IPS-18a (cell line): ENCODE data around the gene SSTR5.

Source experiments
- H3K27ac ChIP-seq: one replicate; pipeline ENCODE4 v1.5.1; 2013; ENCODE audit warnings: low read length
- H3K27me3 ChIP-seq: one replicate; pipeline ENCODE4 v1.6.1; 2013; ENCODE audit warnings: mild to moderate bottlenecking, low read length; ENCODE audit not compliant: control insufficient read depth, insufficient read depth
- H3K36me3 ChIP-seq: one replicate; pipeline ENCODE4 v1.6.1; 2013; ENCODE audit warnings: low read depth, low read length; ENCODE audit not compliant: control insufficient read depth
- H3K4me1 ChIP-seq: one replicate; pipeline ENCODE4 v1.6.1; 2013; ENCODE audit warnings: low read depth, low read length; ENCODE audit not compliant: control insufficient read depth
- H3K4me3 ChIP-seq: one replicate; pipeline ENCODE4 v1.5.1; 2013; ENCODE audit warnings: low read length
- H3K9ac ChIP-seq: one replicate; pipeline ENCODE4 v1.6.1; 2013; ENCODE audit warnings: mild to moderate bottlenecking, low read length, moderate library complexity
- H3K9me3 ChIP-seq: one replicate; pipeline ENCODE4 v1.6.1; 2013; ENCODE audit warnings: low read depth, low read length; ENCODE audit not compliant: control insufficient read depth

Gene SSTR5

GRCh38 chr16:1059310-1059709 lies 13.2 kb upstream of the SSTR5 start:
- H3K4me1 ChIP-seq = no peaks in the 10 kb centered on the region
- H3K9ac ChIP-seq = no peak overlapping the region
- H3K36me3 ChIP-seq = no peaks in the 10 kb centered on the region
- no peaks in the 10 kb centered on the region for H3K9me3 ChIP-seq
- H3K27me3 ChIP-seq = no peaks in the 10 kb centered on the region
- H3K27ac ChIP-seq = no peak overlapping the region
- no peak overlapping the region for H3K4me3 ChIP-seq

- Histone ChIP-seq H3K9me3 (no peaks in the 10 kb centered on the region), H3K4me3 (no peak overlapping the region), H3K9ac (no peak overlapping the region), H3K4me1 (no peaks in the 10 kb centered on the region), H3K36me3 (no peaks in the 10 kb centered on the region), H3K27ac (no peak overlapping the region), H3K27me3 (no peaks in the 10 kb centered on the region)
Observed at GRCh38 chr16:1060416-1061340, 11.9 kb upstream of the SSTR5 start.

GRCh38 chr16:1061769-1062505 lies 10.6 kb upstream of the SSTR5 start:
- no peak overlapping the region for H3K4me3 ChIP-seq
- no peaks in the 10 kb centered on the region for H3K4me1 ChIP-seq
- H3K36me3 ChIP-seq = no peaks in the 10 kb centered on the region
- H3K9me3 ChIP-seq = no peaks in the 10 kb centered on the region
- no peak overlapping the region for H3K9ac ChIP-seq
- H3K27ac ChIP-seq = no peak overlapping the region
- no peaks in the 10 kb centered on the region for H3K27me3 ChIP-seq

GRCh38 chr16:1062895-1063294 lies 9.7 kb upstream of the SSTR5 start:
- Histone ChIP-seq H3K9me3 (no peaks in the 10 kb centered on the region), H3K36me3 (no peaks in the 10 kb centered on the region), H3K9ac (no peak overlapping the region), H3K4me3 (no peak overlapping the region), H3K27ac (no peak overlapping the region), H3K27me3 (no peaks in the 10 kb centered on the region), H3K4me1 (no peaks in the 10 kb centered on the region)

GRCh38 chr16:1063728-1064127 lies 8.8 kb upstream of the SSTR5 start:
- Histone ChIP-seq H3K27me3 (no peaks in the 10 kb centered on the region), H3K4me1 (no peaks in the 10 kb centered on the region), H3K9ac (no peak overlapping the region), H3K27ac (no peak overlapping the region), H3K36me3 (no peaks in the 10 kb centered on the region), H3K9me3 (no peaks in the 10 kb centered on the region), H3K4me3 (no peak overlapping the region)

GRCh38 chr16:1065469-1066128 lies 6.9 kb upstream of the SSTR5 start:
- H3K27me3 ChIP-seq = no peaks in the 10 kb centered on the region
- no peak overlapping the region for H3K9ac ChIP-seq
- H3K27ac ChIP-seq = no peak overlapping the region
- H3K36me3 ChIP-seq = no peaks in the 10 kb centered on the region
- H3K4me1 ChIP-seq = peaks cover 7% of the 10 kb centered on the region
- no peaks in the 10 kb centered on the region for H3K9me3 ChIP-seq
- H3K4me3 ChIP-seq = no peak overlapping the region

GRCh38 chr16:1066584-1067172 lies 5.9 kb upstream of the SSTR5 start:
- H3K27me3 ChIP-seq = peaks cover 3% of the 10 kb centered on the region
- no peaks in the 10 kb centered on the region for H3K9me3 ChIP-seq
- no peaks in the 10 kb centered on the region for H3K36me3 ChIP-seq
- H3K4me1 ChIP-seq = peaks cover 8% of the 10 kb centered on the region
- H3K9ac ChIP-seq = no peak overlapping the region
- no peak overlapping the region for H3K27ac ChIP-seq
- H3K4me3 ChIP-seq = no peak overlapping the region

GRCh38 chr16:1067629-1068028 lies 4.9 kb upstream of the SSTR5 start:
- Histone ChIP-seq H3K27ac (no peak overlapping the region), H3K9ac (no peak overlapping the region), H3K36me3 (no peaks in the 10 kb centered on the region), H3K4me1 (peaks cover 8% of the 10 kb centered on the region), H3K9me3 (no peaks in the 10 kb centered on the region), H3K27me3 (peaks cover 11% of the 10 kb centered on the region), H3K4me3 (no peak overlapping the region)

- no peak overlapping the region for H3K27ac ChIP-seq
- H3K4me1 ChIP-seq = peaks cover 8% of the 10 kb centered on the region
- H3K9ac ChIP-seq = no peak overlapping the region
- no peak overlapping the region for H3K4me3 ChIP-seq
- H3K9me3 ChIP-seq = no peaks in the 10 kb centered on the region
- H3K36me3 ChIP-seq = no peaks in the 10 kb centered on the region
- H3K27me3 ChIP-seq = peaks cover 19% of the 10 kb centered on the region
Observed at GRCh38 chr16:1068451-1068850, 4.1 kb upstream of the SSTR5 start.

- H3K4me3 ChIP-seq = no peak overlapping the region
Observed at GRCh38 chr16:1069154-1069553, 3.4 kb upstream of the SSTR5 start.

More at GRCh38 chr16:1069154-1069553, 3.4 kb upstream of the SSTR5 start:
- Histone ChIP-seq H3K36me3 (no peaks in the 10 kb centered on the region), H3K27me3 (peaks cover 23% of the 10 kb centered on the region), H3K9me3 (no peaks in the 10 kb centered on the region), H3K27ac (no peak overlapping the region), H3K9ac (no peak overlapping the region), H3K4me1 (peaks cover 8% of the 10 kb centered on the region)
